ENCODE measurements around the gene NUP98.
A peak's percentile ranks its signal among the peaks of the same experiment; 100 is the strongest.
"Not testable (repeated sequence)": the region's sequence is repeated elsewhere in the genome, so short reads cannot be mapped to it uniquely, and the experiment has no call there.

Gene NUP98

DNA sequence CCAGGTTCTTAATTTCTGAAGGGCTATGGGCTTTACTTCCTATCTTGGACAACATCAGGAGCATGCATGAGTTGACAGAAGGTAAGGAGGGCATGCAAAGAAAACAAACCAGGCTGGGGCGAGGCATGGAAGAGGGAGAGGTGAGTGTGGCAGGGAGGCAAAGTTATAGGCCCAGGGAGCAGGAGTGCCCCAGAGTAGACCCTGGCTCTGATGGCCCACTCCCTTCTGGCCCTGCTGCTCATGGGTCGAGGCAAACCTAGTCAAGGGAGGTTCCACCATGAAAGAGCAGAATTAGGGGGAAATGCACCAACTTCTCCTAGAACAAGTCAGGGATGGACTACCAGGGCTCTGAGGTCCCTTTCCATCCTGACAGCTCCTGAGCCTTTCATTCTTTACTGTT is 136.4 kb downstream of the NUP98 start:
- ChIA-PET POLR2A (no interaction called here), CTCF (no interaction called here)
- TF ChIP-seq TARDBP (IDR thresholded peaks at IDR 0.05) = no peak
- TF ChIP-seq, protein P1, sequence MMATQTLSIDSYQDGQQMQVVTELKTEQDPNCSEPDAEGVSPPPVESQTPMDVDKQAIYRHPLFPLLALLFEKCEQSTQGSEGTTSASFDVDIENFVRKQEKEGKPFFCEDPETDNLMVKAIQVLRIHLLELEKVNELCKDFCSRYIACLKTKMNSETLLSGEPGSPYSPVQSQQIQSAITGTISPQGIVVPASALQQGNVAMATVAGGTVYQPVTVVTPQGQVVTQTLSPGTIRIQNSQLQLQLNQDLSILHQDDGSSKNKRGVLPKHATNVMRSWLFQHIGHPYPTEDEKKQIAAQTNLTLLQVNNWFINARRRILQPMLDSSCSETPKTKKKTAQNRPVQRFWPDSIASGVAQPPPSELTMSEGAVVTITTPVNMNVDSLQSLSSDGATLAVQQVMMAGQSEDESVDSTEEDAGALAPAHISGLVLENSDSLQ (IDR thresholded peaks at IDR 0.05) = no peak
- TF ChIP-seq ARNT (IDR thresholded peaks at IDR 0.05) = no peak
- no peak for TF ChIP-seq CTBP1 (IDR thresholded peaks at IDR 0.05; ENCODE audit: borderline replicate concordance)
- no peak for TF ChIP-seq FOXM1 (IDR thresholded peaks at IDR 0.05; ENCODE audit: borderline replicate concordance)
- no peak for TF ChIP-seq SP1 (IDR thresholded peaks at IDR 0.05)
- no peak for TF ChIP-seq SUZ12 (IDR thresholded peaks at IDR 0.05)
- TF ChIP-seq FOXA1 (IDR thresholded peaks at IDR 0.05) = no peak
- TF ChIP-seq L3MBTL2 (conservative IDR thresholded peaks at IDR 0.05) = no peak
- TF ChIP-seq FOXK2 (IDR thresholded peaks at IDR 0.05) = no peak
- TF ChIP-seq BHLHE40 (IDR thresholded peaks at IDR 0.05; ENCODE audit: borderline replicate concordance) = no peak
- TF ChIP-seq NFRKB (IDR thresholded peaks at IDR 0.05) = no peak
- no peak for DNase-seq (ENCODE audit: extremely low spot score)

DNA sequence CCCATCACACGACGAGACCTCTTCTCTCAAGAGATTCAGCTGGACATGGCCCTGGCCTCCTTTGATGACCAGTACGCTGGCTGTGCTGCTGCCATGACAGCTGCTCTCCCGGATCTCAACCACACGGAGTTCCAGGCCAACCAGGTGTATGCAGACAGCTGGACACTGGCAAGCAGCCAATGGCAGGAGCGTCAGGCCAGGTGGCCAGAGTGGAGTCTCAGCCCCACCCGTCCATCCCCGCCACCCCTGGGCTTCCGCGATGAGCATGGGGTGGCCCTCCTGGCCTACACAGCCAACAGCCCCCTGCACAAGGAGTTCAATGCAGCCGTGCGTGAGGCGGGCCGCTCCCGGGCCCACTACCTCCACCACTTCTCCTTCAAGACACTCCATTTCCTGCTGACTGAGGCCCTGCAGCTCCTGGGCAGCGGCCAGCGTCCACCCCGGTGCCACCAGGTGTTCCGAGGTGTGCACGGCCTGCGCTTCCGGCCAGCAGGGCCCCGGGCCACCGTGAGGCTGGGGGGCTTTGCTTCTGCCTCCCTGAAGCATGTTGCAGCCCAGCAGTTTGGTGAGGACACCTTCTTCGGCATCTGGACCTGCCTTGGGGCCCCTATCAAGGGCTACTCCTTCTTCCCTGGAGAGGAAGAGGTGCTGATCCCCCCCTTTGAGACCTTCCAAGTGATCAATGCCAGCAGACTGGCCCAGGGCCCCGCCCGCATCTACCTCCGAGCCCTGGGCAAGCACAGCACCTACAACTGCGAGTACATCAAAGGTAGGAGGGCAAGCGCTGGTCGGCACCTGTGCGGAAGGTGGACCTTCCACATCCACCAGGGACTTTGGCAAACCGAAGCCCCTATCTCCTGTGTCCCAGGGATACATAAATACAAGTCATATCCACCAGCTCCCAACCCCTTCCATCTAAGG is 137.5 kb downstream of the NUP98 start:
- no peak for DNase-seq (ENCODE audit: extremely low spot score)
- TF ChIP-seq LEF1 (IDR thresholded peaks at IDR 0.05; ENCODE audit: borderline replicate concordance) = no peak
- no peak for TF ChIP-seq TARDBP (IDR thresholded peaks at IDR 0.05)
- ChIA-PET POLR2A (no interaction called here), CTCF (no interaction called here)

DNA sequence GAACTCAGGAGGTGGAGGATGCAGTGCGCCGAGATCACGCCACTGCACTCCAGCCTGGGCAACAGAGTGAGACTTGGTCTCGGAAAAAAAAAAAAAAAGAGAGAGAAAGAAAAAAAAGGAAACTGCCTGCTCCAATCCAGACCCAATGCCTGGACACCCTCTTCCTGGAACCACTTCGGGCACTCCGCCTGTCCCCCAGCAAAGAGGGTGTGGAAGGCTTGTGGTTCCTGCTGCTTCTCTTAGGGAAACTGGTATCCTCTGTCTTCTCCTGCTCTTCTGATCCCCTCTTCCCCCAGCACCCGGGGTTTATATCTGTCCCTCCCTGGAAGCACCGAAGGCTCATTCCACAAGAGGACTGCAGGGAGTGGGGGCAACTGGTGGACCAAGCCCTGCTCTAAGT is 139.1 kb downstream of the NUP98 start:
- DNase-seq (ENCODE audit: extremely low spot score) = no peak
- TF ChIP-seq, protein P1 (IDR thresholded peaks at IDR 0.05) = no peak
- TF ChIP-seq NFRKB (IDR thresholded peaks at IDR 0.05) (no peak), SP1 (IDR thresholded peaks at IDR 0.05) (no peak), HDGF (IDR thresholded peaks at IDR 0.05; ENCODE audit: borderline replicate concordance) (no peak), L3MBTL2 (conservative IDR thresholded peaks at IDR 0.05) (no peak), LEF1 (IDR thresholded peaks at IDR 0.05; ENCODE audit: borderline replicate concordance) (no peak), TARDBP (IDR thresholded peaks at IDR 0.05) (no peak), FOXA1 (IDR thresholded peaks at IDR 0.05) (no peak), ARNT (IDR thresholded peaks at IDR 0.05) (no peak), BHLHE40 (IDR thresholded peaks at IDR 0.05; ENCODE audit: borderline replicate concordance) (no peak), FOXM1 (IDR thresholded peaks at IDR 0.05; ENCODE audit: borderline replicate concordance) (no peak)
- ChIA-PET CTCF (no interaction called here), POLR2A (no interaction called here)

DNA sequence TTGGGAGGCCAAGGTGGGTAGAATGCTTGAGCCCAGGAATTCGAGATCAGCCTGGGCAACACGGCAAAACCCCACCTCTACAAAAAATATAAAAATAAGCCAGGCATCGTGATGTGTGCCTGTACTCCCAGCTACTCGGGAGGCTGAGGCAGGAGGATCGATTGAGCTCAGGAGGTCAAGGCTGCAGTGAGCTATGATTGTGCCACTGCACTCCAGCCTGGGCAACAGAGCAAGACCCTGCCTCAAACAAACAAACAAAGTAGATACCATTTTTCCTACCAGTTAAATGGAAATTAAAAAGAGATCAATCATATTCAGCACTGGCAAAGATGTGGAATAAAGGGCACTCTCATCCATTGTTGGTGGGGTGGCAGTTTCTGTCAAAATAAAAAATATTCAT is 140.0 kb downstream of the NUP98 start:
- DNase-seq (ENCODE audit: extremely low spot score); POLR2A ChIA-PET; CTCF ChIA-PET: not testable (repeated sequence)

DNA sequence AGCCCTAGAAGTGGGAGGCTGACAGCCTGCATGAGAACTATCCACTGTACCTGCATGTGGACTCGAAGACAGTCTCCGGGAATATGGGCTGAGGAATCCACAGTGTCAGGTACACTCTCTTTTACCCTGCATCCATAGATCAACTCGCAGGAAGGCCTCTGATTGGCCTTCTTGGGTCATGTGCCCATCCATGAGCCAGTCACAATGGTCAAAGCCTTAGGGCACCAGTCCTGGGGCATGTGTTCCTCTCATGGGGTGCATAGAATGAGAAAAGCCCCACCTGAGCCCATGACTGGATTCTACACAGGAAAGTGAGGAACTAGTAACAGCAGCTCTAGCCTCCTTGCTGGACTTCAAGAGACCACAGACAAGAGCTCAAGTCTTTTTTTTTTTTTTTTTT is 141.8 kb downstream of the NUP98 start:
- POLR2A ChIA-PET = interaction anchor here (1.2 kb wide), 1 partner anchor 12 kb away, joined by 4 read pairs; no protein-coding TSS in a partner anchor
- TF ChIP-seq NFRKB (IDR thresholded peaks at IDR 0.05) (no peak), FOXA1 (IDR thresholded peaks at IDR 0.05) (no peak), L3MBTL2 (conservative IDR thresholded peaks at IDR 0.05) (peak; percentile 62)
- no peak for DNase-seq (ENCODE audit: extremely low spot score)
- CTCF ChIA-PET = no interaction called here

DNA sequence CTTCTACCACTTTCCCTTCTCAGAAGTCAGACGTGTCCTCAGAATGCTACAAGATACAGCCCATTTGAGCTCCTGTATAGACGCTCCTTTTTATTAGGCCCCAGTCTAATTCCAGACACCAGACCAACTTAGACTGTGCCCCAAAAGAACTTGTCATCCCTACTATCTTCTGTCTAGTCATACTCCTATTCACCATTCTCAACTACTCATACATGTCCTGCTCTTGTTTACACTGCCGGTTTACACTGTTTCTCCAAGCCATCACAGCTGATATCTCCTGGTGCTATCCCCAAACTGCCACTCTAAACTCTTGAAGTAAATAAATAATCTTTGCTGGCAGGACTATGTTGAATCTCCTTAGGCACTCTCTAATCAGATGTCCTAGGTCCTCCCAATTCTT is 144.8 kb downstream of the NUP98 start:
- CTCF ChIA-PET; POLR2A ChIA-PET; DNase-seq (ENCODE audit: extremely low spot score): not testable (repeated sequence)

DNA sequence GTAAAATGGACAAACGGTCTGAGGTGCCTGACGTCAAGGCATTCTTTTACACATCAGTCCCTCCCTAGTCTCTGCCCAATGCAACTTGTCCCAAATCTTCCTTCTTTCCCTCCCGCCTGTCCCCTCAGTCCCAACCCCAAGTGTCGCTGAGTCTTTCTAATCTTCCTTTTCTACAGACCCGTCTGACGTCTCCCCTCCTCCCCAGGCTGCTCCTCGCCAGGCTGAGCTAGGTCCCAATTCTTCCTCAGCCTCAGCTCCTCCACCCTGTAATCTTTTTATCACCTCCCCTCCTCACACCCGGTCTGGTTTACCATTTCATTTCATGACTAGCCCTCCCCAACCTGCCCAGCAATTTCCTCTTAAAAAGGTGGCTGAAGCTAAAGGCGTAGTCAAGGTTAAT is 148.0 kb downstream of the NUP98 start:
- DNase-seq (ENCODE audit: extremely low spot score); CTCF ChIA-PET; POLR2A ChIA-PET: not testable (repeated sequence)

DNA sequence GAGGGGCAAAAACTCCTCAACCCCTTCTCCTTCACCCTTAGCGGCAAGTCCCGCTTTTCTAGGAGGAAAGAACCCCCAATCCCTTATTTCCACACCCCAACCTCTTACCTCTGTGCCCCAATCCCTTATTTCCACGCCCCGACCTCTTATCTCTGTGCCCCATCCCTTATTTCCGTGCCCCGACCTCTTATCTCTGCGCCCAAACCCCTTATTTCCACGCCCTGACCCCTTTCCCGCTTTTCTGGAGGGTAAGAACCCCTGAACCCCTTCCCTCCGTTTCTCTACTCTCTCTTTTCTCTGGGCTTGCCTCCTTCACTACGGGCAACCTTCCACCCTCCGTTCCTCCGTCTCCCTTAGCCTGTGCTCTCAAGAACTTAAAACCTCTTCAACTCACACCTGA is 148.5 kb downstream of the NUP98 start:
- CTCF ChIA-PET; POLR2A ChIA-PET; DNase-seq (ENCODE audit: extremely low spot score): not testable (repeated sequence)

DNA sequence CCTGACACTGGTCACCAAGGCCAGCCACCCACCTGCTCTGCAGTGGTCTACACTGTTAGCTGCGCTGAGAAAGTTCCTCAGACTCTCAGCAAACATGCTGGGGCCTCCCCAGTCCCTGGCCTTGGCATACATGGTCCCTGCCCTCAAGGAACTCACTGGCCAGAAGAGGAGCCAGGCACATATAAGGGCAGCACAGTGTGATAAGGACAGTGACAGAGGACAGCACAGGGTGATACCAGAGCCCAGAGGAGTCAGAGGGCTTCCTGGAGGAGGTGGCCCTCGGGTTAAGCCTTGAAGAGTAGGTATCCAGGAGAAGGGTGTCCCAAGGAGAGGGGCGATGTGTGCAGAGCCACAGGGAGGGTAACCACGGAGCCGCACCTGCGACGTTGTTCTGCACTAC is 151.8 kb downstream of the NUP98 start:
- no peak for DNase-seq (ENCODE audit: extremely low spot score)
- POLR2A ChIA-PET = no interaction called here
- CTCF ChIA-PET = no interaction called here
- TF ChIP-seq SUZ12 (IDR thresholded peaks at IDR 0.05) (no peak), FOXM1 (IDR thresholded peaks at IDR 0.05; ENCODE audit: borderline replicate concordance) (no peak), L3MBTL2 (conservative IDR thresholded peaks at IDR 0.05) (no peak), SP1 (IDR thresholded peaks at IDR 0.05) (no peak), TARDBP (IDR thresholded peaks at IDR 0.05) (no peak)
- TF ChIP-seq, protein P1 (IDR thresholded peaks at IDR 0.05) = no peak

All from HEK293T (cell line).